Left forelimb (tissue), 1 donor: Measurements from ENCODE around the gene FRMD4A.

ENCODE experiments used
- DNase-seq: peaks from one replicate; pipeline ENCODE4 v3.0.0-alpha.2; 2018; ENCODE audit warnings: low spot score

The FRMD4A gene

DNA sequence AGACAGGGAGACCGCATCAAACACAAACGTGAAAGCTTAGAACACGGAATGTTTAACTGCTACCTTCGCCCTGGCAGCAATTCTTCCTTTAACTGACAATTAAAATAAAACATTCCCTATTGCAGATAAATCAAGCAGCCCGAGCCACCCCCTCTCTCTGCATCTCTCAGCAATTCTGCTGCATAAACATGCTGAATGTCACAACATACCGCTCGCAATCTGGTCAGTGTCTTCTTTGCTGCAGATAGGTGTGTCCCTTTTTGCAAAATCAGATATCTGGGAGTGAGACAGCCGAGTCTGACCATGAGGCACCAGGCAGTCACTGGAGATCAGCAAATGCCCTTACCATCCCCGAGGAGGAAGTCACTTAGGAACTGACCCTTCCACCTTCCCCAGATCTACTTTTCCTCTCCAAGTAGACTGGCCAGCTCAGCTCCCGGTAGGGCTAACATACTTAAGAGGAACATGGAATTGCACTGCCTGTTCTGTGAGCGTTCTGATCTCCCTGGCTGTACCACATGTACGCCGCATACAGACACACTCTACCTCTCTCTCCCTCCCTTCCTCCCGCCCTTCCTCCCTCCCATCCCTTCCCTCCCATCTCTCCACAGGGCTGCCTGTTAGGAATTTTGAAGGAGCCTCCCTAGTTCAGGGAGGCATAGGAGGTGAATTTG lies at the start of gene FRMD4A:
Gene FRMD4A (minus strand): TSS at position 537 of the 674 bp plus-strand sequence.
- DNase-seq: no peak

- DNase-seq: no peak
Measured at GRCh38 chr10:14379556-14380280, 49.0 kb upstream of the FRMD4A start.

DNA sequence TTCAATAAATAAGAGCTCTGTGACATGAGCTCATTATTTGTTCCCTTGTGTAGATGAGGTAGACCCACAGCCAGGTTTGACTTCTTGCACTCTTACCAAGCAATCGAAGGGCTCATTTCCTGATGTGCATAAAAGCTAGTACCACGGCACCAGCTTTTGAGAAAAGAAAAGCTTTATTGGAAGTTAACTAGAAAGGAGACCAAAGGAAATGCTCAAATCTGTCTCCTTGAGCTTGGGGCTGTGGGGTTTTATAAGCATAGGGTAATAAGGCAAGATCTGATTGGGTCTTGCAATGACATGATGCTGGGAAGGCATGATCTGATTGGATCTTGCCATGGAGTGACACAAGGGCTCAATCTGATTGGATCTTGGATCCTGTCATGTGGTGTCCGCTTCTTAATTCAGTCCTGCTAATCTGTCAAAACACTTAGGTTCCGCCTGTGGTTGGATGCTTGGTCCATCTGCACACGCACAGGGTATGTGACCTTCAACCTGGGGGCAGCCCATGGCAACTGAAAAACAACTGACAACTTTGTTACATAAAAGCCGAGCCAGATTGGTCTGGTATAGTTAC lies 47.8 kb upstream of the FRMD4A start:
- no peak for DNase-seq

DNA sequence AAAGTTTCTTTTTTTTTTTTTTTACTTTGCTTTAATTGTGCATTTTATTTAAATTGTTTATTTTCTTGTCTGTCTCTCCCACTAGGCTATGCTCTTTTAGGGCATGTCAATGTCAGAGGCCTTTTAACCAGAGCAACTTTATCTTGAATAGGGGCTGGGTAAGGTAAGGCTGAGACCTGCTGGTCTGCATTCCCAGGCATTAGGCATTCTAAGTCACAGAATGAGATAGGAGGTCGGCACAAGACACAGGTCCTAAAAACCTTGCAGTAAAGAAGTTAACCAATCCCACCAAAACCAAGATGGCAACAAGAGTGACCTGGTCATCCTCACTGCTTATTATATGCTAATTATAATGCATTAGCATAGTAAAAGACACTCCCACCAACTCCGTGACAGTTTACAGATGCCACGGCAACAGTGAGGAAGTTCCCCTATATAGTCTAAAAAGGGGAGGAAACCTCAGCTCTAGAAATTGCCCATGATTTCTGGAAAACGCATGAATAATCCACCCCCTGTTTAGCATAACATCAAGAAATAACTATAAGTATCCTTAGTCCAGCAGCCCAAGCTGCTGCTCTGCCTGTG lies 47.0 kb upstream of the FRMD4A start:
- DNase-seq: no peak

DNA sequence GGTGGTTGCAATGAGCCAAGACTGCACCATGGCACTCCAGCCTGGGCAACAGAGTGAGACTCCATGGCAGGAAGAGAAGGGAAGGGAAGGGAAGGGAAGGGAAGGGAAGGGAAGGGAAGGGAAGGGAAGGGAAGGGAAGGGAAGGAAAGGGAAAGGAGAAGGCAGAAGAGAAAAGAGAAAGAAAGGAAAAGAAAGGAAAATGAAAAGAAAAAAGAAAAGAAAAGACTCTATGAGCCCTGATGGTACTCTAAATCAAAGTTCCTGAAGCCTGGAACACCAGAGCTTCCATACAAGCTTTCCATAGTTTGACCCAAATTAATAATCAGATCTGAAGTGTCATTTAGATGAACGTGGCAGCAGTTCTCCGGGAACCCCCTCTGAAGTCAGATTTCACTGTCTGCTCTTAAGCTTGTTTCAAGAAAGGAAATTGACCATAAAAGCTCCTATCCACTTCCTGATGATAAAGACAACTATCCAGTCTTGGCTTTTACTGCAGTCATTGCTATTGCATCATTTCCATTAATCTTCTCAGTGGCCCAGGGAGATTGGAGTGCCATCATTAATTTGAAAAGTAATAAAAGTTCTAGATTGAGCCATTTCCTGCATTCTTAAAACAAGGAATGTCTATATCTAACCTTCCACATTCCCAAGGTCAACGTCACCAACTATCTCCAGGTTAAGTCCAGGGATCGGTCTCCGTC lies 44.2 kb upstream of the FRMD4A start:
- DNase-seq: no peak

- DNase-seq: no peak
Measured at GRCh38 chr10:14372606-14373005, 41.9 kb upstream of the FRMD4A start.

DNA sequence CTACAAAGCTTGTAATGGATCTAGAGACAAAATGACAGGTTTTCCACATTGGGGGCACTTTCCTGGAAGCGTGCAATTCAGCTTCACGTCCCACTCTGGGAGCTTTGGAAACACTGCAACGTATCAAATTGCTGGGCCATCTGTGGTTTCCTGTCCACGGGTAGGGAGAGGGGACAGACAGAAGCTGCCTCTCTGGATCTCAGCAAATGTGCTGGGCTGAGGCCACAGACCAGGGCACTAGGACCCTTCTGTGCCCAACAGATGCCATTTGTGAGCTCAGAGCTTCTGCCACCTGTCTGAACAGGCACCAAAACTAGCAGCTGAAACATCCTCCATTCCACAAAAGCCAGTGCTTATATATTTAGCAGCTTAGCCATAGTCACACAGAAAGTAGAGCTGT lies 40.9 kb upstream of the FRMD4A start:
- peak; percentile 66 for DNase-seq

DNA sequence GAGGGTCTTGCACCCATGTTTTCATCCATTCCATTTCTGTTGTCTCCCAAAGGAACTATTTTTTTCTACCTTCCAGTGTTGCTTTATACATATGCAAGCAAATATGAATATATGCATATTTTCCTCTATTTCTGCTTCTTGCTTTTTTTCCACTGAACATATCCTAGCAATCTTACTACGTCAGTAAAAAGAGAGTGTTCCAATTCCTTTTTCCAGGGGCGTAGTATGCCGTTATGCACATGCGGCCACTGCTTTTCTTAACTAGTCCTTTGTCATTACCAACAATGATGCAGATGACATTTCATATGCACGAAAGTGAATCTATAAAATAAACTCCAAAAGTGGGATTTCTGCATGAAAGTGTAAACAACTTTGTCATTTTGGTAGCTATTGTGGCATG lies 40.2 kb upstream of the FRMD4A start:
- no peak for DNase-seq

GRCh38 chr10:14369906-14370305 lies 39.2 kb upstream of the FRMD4A start:
- DNase-seq: no peak

DNA sequence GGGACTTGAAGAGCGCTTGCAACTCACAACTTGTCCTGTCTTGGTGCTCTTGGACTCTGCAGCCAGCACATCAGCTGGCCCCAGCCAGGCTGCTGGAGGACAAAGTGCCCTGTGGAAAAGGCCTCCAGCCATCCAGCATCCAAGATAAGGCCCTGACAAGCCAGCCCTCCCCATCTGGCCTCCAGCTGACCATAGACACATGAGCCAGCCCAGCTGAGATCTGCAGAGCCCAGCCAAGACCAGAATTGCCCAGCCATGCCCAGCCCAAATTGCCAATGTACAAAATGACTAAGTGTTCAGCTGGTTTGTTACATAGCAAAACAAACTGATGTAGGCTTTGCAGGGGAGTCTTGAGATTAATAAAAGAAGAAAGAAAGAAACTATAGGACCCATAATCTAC lies 36.0 kb upstream of the FRMD4A start:
- DNase-seq: no peak

GRCh38 chr10:14365266-14365665 lies 34.5 kb upstream of the FRMD4A start:
- DNase-seq: no peak

- no peak for DNase-seq
Measured at GRCh38 chr10:14362104-14362503, 31.4 kb upstream of the FRMD4A start.

- no peak for DNase-seq
Measured at GRCh38 chr10:14360961-14361360, 30.2 kb upstream of the FRMD4A start.

- DNase-seq: no peak
Measured at GRCh38 chr10:14360515-14360914, 29.8 kb upstream of the FRMD4A start.

DNA sequence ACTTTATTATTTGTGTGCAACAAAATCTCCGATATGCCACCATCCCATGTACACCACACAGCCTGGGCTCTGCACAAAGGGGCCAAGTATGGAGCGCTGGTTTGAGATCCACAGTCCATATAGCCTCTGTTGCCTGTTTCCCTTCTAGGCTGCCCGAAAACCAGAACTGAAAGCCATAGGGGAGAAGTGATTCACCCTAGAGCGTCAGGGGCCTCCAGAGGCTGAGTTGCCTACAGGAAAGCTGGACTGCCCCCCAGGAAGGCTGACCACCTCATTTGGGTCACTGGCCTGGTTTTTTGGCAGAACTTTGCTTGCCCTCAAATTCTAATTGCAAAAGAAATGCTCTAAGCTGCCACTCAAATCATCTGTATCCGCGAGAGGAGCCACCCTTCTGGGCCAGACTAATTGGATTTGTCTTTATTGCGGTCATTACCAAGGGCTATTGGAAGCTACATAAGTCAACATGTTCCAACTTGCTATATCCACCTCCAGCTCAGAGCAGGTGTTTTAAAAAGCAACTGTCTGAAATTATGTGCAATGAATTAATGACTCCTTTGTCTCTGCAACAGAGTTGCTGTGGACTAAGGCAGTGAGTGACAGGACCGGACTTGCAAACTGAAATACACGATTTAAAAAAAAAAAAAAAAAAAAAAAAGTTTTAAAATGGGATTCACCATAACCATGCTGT lies 28.3 kb upstream of the FRMD4A start:
- no peak for DNase-seq

GRCh38 chr10:14356921-14357320 lies 26.2 kb upstream of the FRMD4A start:
- no peak for DNase-seq

DNA sequence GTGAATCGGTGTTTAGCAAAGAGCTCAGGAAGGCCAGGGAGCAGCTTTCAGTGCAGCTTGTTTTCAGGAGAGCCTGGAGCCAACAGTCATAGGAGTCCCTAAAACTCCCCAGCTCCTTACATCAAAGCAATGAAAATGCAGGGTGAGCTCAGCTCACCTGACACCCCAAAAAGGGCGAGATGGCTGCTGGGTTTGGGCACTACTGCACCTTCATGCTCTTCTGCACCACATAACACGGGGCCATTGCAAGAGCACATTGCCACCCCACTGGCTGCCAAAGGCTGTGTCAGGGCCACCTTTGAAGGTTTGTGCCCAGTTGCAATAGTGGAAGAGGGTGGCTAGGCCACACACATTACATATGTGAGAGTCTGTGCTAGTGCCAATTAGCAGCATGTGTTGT lies 25.0 kb upstream of the FRMD4A start:
- no peak for DNase-seq

- DNase-seq: no peak
Measured at GRCh38 chr10:14353291-14353913, 22.7 kb upstream of the FRMD4A start.

DNA sequence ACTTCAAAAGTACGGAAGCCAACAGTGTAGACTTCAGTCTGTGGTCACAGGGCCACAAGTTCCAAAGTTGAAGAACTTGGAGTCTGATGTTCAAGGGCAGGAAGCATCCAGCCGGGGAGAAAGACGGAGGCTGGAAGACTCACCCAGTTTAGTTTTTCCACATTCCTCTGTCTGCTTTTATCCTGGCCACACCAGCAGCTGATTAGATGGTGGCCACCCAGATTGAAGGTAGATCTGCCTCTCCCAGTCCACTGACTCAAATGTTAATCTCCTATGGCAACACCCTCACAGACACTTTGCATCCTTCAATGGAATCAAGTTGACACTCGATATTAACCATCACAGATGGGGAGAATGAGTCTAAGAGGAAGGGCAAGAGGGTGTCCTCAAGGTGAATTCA lies 19.3 kb upstream of the FRMD4A start:
- no peak for DNase-seq

DNA sequence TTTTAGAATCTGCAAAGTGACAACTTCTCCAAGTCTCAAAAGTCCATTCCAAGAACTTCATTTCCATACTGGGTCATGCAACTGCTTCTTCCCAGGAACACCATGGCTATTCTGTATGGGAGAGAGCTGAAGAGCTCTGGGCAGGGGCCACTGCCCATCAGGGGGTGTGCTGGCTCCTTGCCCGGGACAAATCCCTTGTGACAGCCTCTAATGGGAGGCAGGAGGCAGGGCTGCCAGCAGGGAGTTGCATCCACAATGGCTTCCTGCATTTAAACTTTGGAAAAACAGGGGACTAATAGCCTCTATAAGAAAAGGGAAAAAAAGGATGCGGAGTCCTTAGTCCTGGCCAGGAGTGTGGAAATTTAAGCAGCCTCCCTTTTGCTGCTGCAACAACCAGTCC lies 18.4 kb upstream of the FRMD4A start:
- no peak for DNase-seq

GRCh38 chr10:14345262-14345661 lies 14.5 kb upstream of the FRMD4A start:
- DNase-seq: no peak
